Activated CD4-positive, alpha-beta T cell treated with anti-CD3 and anti-CD28 coated beads, Interleukin-2, amount 10 ng/mL, durations not matched to agents 7 days and 5 days (primary cell): ENCODE results near the gene FHIT. TPM values are rescaled to one million over a fixed set of nuclear protein-coding genes. Genes with fewer than 3 reads are reported as not detected.

Source experiments
- CTCF ChIA-PET: fragments of 350-600 bp; sonication (Branson Sonifier 250); formaldehyde crosslinking; loops from one replicate; lab custom pipeline; 2021; ENCODE audit warnings: antibody characterized with exemption; lab: Charles Lee
- POLR2A ChIA-PET: fragments of 350-600 bp; sonication (Branson Sonifier 250); formaldehyde crosslinking; loops from one replicate; lab custom pipeline; 2021; ENCODE audit warnings: antibody characterized with exemption; lab: Charles Lee
- DNase-seq: peaks from one replicate; pipeline ENCODE4 v3.0.0-alpha.2; 2020
- H3K27ac Mint-ChIP-seq: one replicate; pipeline ENCODE4 v1.8.0; 2021; ENCODE audit warnings: mild to moderate bottlenecking, moderate library complexity, mixed read lengths
- H3K27me3 Mint-ChIP-seq: one replicate; pipeline ENCODE4 v1.8.0; 2021; ENCODE audit warnings: mixed read lengths
- H3K36me3 Mint-ChIP-seq: one replicate; pipeline ENCODE4 v1.8.0; 2021; ENCODE audit warnings: low read depth, mixed read lengths
- H3K4me1 Mint-ChIP-seq: one replicate; pipeline ENCODE4 v1.8.0; 2021; ENCODE audit warnings: mixed read lengths
- H3K4me3 Mint-ChIP-seq: one replicate; pipeline ENCODE4 v1.8.0; 2021; ENCODE audit warnings: mild to moderate bottlenecking, moderate library complexity, mixed read lengths
- H3K9me3 Mint-ChIP-seq: one replicate; pipeline ENCODE4 v1.8.0; 2021; ENCODE audit warnings: mixed read lengths
- total RNA-seq, 2 experiments: library from RNA; stranded (reverse); gene quantifications; one replicate each; pipeline ENCODE4 v1.2.3, GENCODE V29; 2021

The FHIT gene
- total RNA-seq, 2 experiments from 2014 or later = 39.4 to 41.2 TPM

GRCh38 chr3:60933824-60934223 is 317.4 kb downstream of the FHIT start:
- Mint-ChIP-seq H3K4me3 (no peak overlapping the region), H3K27me3 (no peaks in the 10 kb centered on the region), H3K9me3 (no peaks in the 10 kb centered on the region), H3K4me1 (peaks cover 3% of the 10 kb centered on the region), H3K36me3 (no peaks in the 10 kb centered on the region), H3K27ac (no peak overlapping the region)
- no peak for DNase-seq
- CTCF ChIA-PET = no interaction called here
- POLR2A ChIA-PET = no interaction called here

DNA sequence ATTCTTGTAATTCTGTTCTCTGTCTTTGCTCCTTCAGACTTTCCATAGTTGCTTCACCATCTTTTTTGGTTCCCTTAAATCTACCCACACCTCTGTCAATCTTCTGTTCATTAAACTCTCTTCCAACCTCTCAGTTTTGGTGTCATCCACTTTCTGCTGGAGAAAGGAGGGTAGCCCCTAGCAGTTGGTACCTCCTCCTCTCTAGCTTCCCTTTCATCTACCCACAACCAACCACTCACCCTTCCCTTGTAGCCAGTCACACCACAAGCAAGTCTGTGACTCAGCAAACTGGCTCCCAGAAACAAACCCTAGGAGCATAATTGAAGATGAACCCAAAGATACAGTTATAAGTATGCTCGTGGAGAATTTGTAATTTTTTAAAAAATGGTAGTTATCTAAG is 318.6 kb downstream of the FHIT start:
- Mint-ChIP-seq H3K4me1 (peaks cover 3% of the 10 kb centered on the region), H3K9me3 (no peaks in the 10 kb centered on the region), H3K27ac (no peak overlapping the region), H3K4me3 (no peak overlapping the region), H3K36me3 (no peaks in the 10 kb centered on the region), H3K27me3 (no peaks in the 10 kb centered on the region)
- CTCF ChIA-PET = no interaction called here
- POLR2A ChIA-PET = no interaction called here
- DNase-seq = no peak

DNA sequence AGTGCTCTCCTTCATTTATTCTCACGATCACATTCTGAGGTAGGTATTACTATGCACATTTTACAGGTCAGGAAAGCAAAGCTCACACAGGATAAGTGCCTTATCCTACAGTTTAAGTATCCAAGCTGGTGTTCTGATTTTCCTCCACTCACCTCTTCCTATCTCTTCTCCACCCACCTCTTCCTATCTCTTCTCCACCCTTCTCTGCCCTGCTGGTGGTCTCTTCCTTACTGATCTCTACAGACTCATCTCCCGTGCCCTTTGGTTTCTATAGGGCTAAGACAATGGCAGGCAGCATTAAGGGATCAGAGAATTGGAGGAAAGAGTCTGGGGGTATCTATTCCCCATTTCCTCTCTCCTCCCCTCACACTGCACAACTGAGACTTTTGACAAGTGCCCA is 319.1 kb downstream of the FHIT start:
- no peak overlapping the region for H3K4me3 Mint-ChIP-seq
- no peak overlapping the region for H3K27ac Mint-ChIP-seq
- peaks cover 3% of the 10 kb centered on the region for H3K4me1 Mint-ChIP-seq
- no peaks in the 10 kb centered on the region for H3K9me3 Mint-ChIP-seq
- ChIA-PET CTCF (no interaction called here), POLR2A (no interaction called here)
- H3K27me3 Mint-ChIP-seq = no peaks in the 10 kb centered on the region
- no peak for DNase-seq
- no peaks in the 10 kb centered on the region for H3K36me3 Mint-ChIP-seq

- Mint-ChIP-seq H3K4me1 (peaks cover 3% of the 10 kb centered on the region), H3K36me3 (no peaks in the 10 kb centered on the region), H3K4me3 (no peak overlapping the region), H3K27me3 (no peaks in the 10 kb centered on the region), H3K27ac (no peak overlapping the region), H3K9me3 (no peaks in the 10 kb centered on the region)
- ChIA-PET CTCF (no interaction called here), POLR2A (no interaction called here)
- DNase-seq = no peak
Measured at GRCh38 chr3:60931452-60931851, 319.8 kb downstream of the FHIT start.

DNA sequence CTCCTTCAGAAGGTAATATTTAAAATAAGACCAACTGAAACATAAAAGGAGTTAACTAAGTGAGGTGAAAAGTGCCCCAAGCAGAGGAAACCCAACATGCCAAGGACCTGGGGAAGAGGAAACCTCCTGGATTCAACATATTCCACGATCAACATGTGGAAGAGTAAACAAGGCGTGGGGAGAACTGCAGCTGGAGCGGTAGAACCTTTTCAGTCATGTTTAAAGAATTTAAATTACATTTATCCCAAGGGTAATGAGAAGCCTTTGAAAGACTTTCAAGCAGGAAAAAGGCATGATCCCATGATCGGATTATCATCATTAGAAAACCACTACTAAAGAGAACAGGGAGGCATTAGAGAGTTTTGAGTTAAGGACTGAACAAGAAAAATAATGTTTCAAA is 330.7 kb downstream of the FHIT start:
- ChIA-PET CTCF (interaction anchor here (0.6 kb wide), 1 partner anchor 213 kb away, joined by 4 read pairs; no protein-coding TSS in a partner anchor), POLR2A (no interaction called here)
- H3K36me3 Mint-ChIP-seq = no peaks in the 10 kb centered on the region
- H3K27ac Mint-ChIP-seq = no peak overlapping the region
- no peak for DNase-seq
- H3K4me1 Mint-ChIP-seq = no peaks in the 10 kb centered on the region
- no peak overlapping the region for H3K4me3 Mint-ChIP-seq
- no peaks in the 10 kb centered on the region for H3K27me3 Mint-ChIP-seq
- no peaks in the 10 kb centered on the region for H3K9me3 Mint-ChIP-seq

GRCh38 chr3:60919296-60919695 is 332.0 kb downstream of the FHIT start:
- H3K4me1 Mint-ChIP-seq = no peaks in the 10 kb centered on the region
- H3K27ac Mint-ChIP-seq = no peak overlapping the region
- H3K4me3 Mint-ChIP-seq = no peak overlapping the region
- POLR2A ChIA-PET = no interaction called here
- DNase-seq = no peak
- no peaks in the 10 kb centered on the region for H3K27me3 Mint-ChIP-seq
- no peaks in the 10 kb centered on the region for H3K9me3 Mint-ChIP-seq
- no peaks in the 10 kb centered on the region for H3K36me3 Mint-ChIP-seq
- CTCF ChIA-PET = no interaction called here

DNA sequence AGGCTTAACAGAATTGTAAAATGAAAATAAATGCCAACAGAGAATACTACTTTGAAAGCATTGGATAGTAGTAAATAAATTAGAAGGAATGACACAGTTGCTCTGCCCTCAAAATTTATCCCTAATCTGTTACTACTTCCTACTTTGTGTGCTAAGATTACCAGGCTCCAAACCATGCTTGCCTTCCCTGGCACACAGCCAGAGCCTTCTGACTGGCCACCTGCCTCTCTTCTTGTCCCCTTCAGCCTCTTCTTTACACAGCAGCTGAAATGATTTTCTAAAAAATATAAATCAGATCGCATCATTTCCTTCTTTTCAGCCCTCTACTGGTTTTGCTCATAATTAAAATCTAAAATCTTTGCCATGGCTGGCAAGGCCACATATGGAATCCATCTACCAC is 334.1 kb downstream of the FHIT start:
- Mint-ChIP-seq H3K27ac (no peak overlapping the region), H3K36me3 (no peaks in the 10 kb centered on the region), H3K27me3 (no peaks in the 10 kb centered on the region), H3K4me1 (no peaks in the 10 kb centered on the region), H3K9me3 (peaks cover 5% of the 10 kb centered on the region), H3K4me3 (no peak overlapping the region)
- no peak for DNase-seq
- CTCF ChIA-PET = no interaction called here
- POLR2A ChIA-PET = no interaction called here

GRCh38 chr3:60916546-60916945 is 334.7 kb downstream of the FHIT start:
- H3K4me3 Mint-ChIP-seq = no peak overlapping the region
- no peaks in the 10 kb centered on the region for H3K36me3 Mint-ChIP-seq
- no peaks in the 10 kb centered on the region for H3K4me1 Mint-ChIP-seq
- ChIA-PET CTCF (no interaction called here), POLR2A (no interaction called here)
- H3K27ac Mint-ChIP-seq = no peak overlapping the region
- H3K9me3 Mint-ChIP-seq = peaks cover 5% of the 10 kb centered on the region
- no peaks in the 10 kb centered on the region for H3K27me3 Mint-ChIP-seq
- DNase-seq = no peak

GRCh38 chr3:60913474-60913873 is 337.8 kb downstream of the FHIT start:
- ChIA-PET POLR2A (no interaction called here), CTCF (no interaction called here)

GRCh38 chr3:60912876-60913275 is 338.4 kb downstream of the FHIT start:
- POLR2A ChIA-PET = no interaction called here
- H3K27ac Mint-ChIP-seq = no peak overlapping the region
- no peaks in the 10 kb centered on the region for H3K4me1 Mint-ChIP-seq
- CTCF ChIA-PET = no interaction called here
- DNase-seq = no peak
- no peak overlapping the region for H3K4me3 Mint-ChIP-seq
- peaks cover 8% of the 10 kb centered on the region for H3K9me3 Mint-ChIP-seq
- no peaks in the 10 kb centered on the region for H3K36me3 Mint-ChIP-seq
- H3K27me3 Mint-ChIP-seq = no peaks in the 10 kb centered on the region

More at GRCh38 chr3:60913474-60913873, 337.8 kb downstream of the FHIT start:
- Mint-ChIP-seq H3K36me3 (no peaks in the 10 kb centered on the region), H3K9me3 (peaks cover 8% of the 10 kb centered on the region), H3K27ac (no peak overlapping the region), H3K27me3 (no peaks in the 10 kb centered on the region), H3K4me3 (no peak overlapping the region), H3K4me1 (no peaks in the 10 kb centered on the region)
- no peak for DNase-seq

GRCh38 chr3:60912142-60912541 is 339.1 kb downstream of the FHIT start:
- ChIA-PET POLR2A (no interaction called here), CTCF (no interaction called here)
- DNase-seq = no peak
- H3K36me3 Mint-ChIP-seq = no peaks in the 10 kb centered on the region
- H3K27me3 Mint-ChIP-seq = no peaks in the 10 kb centered on the region
- no peak overlapping the region for H3K4me3 Mint-ChIP-seq
- H3K27ac Mint-ChIP-seq = no peak overlapping the region
- peaks cover 8% of the 10 kb centered on the region for H3K9me3 Mint-ChIP-seq
- H3K4me1 Mint-ChIP-seq = no peaks in the 10 kb centered on the region

DNA sequence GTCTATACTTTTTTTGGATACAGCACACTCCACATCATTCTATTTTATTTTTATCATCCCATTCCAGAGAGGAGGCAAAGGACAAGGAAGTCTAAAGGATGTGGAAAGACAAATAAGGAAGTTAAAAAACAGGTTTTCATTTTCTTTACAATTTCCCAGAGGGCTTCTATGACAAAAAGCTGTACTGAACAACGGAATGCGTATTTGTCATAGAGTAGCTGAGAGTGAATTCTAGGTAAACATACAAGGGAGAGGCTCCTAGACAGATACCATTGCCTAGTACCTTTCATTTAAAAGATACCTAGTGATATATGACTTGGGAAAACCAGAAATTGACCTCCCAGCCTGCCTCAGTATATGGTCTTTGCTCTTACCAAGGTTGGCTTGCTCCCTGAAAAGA is 341.7 kb downstream of the FHIT start:
- H3K27me3 Mint-ChIP-seq = no peaks in the 10 kb centered on the region
- ChIA-PET POLR2A (no interaction called here), CTCF (no interaction called here)
- peaks cover 8% of the 10 kb centered on the region for H3K9me3 Mint-ChIP-seq
- no peak overlapping the region for H3K4me3 Mint-ChIP-seq
- no peaks in the 10 kb centered on the region for H3K4me1 Mint-ChIP-seq
- DNase-seq = no peak
- H3K27ac Mint-ChIP-seq = no peak overlapping the region
- H3K36me3 Mint-ChIP-seq = no peaks in the 10 kb centered on the region

DNA sequence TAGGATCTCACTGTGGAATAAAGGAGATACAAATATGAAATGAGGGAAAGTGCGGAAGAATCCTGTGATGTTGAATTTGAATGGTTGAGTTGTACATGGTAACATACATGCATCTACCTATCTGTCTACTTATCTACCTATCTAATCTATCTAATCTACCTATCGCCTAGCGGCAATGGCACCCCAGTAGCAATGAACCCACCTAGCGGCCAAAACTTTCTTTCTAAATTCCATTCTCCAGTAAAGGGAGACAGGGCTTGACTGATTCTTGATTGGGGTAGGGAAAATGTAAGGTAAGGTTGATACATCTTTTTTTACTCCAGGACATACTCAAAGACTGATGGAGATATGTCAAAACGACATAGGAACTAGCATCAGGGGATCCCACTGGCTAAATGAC is 345.0 kb downstream of the FHIT start:
- ChIA-PET CTCF (no interaction called here), POLR2A (no interaction called here)
- DNase-seq = no peak
- no peaks in the 10 kb centered on the region for H3K27me3 Mint-ChIP-seq
- peaks cover 2% of the 10 kb centered on the region for H3K9me3 Mint-ChIP-seq
- no peaks in the 10 kb centered on the region for H3K4me1 Mint-ChIP-seq
- no peak overlapping the region for H3K27ac Mint-ChIP-seq
- no peaks in the 10 kb centered on the region for H3K36me3 Mint-ChIP-seq
- H3K4me3 Mint-ChIP-seq = no peak overlapping the region

- ChIA-PET POLR2A (no interaction called here), CTCF (no interaction called here)
- no peak overlapping the region for H3K27ac Mint-ChIP-seq
- H3K4me1 Mint-ChIP-seq = no peaks in the 10 kb centered on the region
- H3K27me3 Mint-ChIP-seq = no peaks in the 10 kb centered on the region
- H3K4me3 Mint-ChIP-seq = no peak overlapping the region
- no peaks in the 10 kb centered on the region for H3K36me3 Mint-ChIP-seq
- no peaks in the 10 kb centered on the region for H3K9me3 Mint-ChIP-seq
- DNase-seq = no peak
Measured at GRCh38 chr3:60898321-60898720, 352.9 kb downstream of the FHIT start.
